Progenitor cell of endocrine pancreas (in vitro differentiated cells): ENCODE measurements around the gene MILR1. TPM values are rescaled to one million over a fixed set of nuclear protein-coding genes. Genes with fewer than 3 reads are reported as not detected.
"Not testable (repeated sequence)": the region's sequence is repeated elsewhere in the genome, so short reads cannot be mapped to it uniquely, and the experiment has no call there.

Source experiments
- DNase-seq: peaks from one replicate; pipeline ENCODE4 v3.0.0; 2021; ENCODE audit warnings: low spot score; ENCODE audit not compliant: unreplicated experiment
- H3K27ac Mint-ChIP-seq: 2 replicates; pipeline ENCODE4 v1.8.0; 2021; ENCODE audit warnings: mild to moderate bottlenecking, moderate library complexity, mixed read lengths
- H3K27me3 Mint-ChIP-seq: 2 replicates; pipeline ENCODE4 v1.8.0; 2021; ENCODE audit warnings: mixed read lengths
- H3K36me3 Mint-ChIP-seq: 2 replicates; pipeline ENCODE4 v1.8.0; 2022; ENCODE audit warnings: mixed read lengths; ENCODE audit not compliant: insufficient read depth
- H3K4me1 Mint-ChIP-seq: 2 replicates; pipeline ENCODE4 v1.8.0; 2021; ENCODE audit warnings: low read depth, mixed read lengths
- H3K4me3 Mint-ChIP-seq: 2 replicates; pipeline ENCODE4 v1.8.0; 2021; ENCODE audit warnings: low read depth, mild to moderate bottlenecking, moderate library complexity, mixed read lengths
- H3K9me3 Mint-ChIP-seq: 2 replicates; pipeline ENCODE4 v1.8.0; 2021; ENCODE audit warnings: low read depth, mixed read lengths
- total RNA-seq: library from RNA; stranded (reverse); gene quantifications from 2 replicates; pipeline ENCODE4 v1.2.1, GENCODE V29; 2021
- TF ChIP-seq, protein P1 (sequence below): fragments of 200-600 bp; sonication (generic); IDR thresholded peaks from one replicate; pipeline ENCODE4 v1.5.0; 2021; ENCODE audit warnings: antibody characterized with exemption, mild to moderate bottlenecking; ENCODE audit not compliant: unreplicated experiment

MILR1 gene
- total RNA-seq, 1 donor from 2014 or later: not detected

GRCh38 chr17:64411999-64412771 is 36.7 kb upstream of the MILR1 start:
- Mint-ChIP-seq H3K4me1 (peaks cover 12% of the 10 kb centered on the region), H3K27me3 (no peaks in the 10 kb centered on the region), H3K27ac (peak overlapping the region; percentile 60), H3K4me3 (peak overlapping the region; percentile 60), H3K36me3 (no peaks in the 10 kb centered on the region), H3K9me3 (no peaks in the 10 kb centered on the region)
- DNase-seq: no peak
- TF ChIP-seq, protein P1, sequence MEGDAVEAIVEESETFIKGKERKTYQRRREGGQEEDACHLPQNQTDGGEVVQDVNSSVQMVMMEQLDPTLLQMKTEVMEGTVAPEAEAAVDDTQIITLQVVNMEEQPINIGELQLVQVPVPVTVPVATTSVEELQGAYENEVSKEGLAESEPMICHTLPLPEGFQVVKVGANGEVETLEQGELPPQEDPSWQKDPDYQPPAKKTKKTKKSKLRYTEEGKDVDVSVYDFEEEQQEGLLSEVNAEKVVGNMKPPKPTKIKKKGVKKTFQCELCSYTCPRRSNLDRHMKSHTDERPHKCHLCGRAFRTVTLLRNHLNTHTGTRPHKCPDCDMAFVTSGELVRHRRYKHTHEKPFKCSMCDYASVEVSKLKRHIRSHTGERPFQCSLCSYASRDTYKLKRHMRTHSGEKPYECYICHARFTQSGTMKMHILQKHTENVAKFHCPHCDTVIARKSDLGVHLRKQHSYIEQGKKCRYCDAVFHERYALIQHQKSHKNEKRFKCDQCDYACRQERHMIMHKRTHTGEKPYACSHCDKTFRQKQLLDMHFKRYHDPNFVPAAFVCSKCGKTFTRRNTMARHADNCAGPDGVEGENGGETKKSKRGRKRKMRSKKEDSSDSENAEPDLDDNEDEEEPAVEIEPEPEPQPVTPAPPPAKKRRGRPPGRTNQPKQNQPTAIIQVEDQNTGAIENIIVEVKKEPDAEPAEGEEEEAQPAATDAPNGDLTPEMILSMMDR: no peak

DNA sequence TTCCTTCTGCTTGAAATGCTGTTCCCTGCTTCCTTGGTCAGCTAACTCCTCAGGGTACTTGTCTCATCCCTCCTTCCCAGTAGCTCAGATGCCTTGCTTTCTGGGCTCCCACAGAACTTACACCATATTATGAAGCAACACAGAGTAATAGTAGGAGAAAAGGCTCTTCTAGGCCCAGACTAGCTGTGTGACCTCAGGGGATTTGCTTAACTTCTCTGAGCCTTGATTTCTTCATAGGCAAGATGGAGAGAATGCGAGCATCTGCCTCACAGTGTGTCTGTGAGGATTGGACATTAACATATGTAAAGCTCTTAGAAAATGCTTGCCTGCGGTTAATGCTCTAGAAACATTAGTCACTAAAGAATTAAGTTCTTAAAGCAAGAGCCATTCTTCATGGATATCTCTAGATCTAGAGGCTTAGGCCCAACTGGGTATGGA is 36.0 kb upstream of the MILR1 start:
- no peaks in the 10 kb centered on the region for H3K27me3 Mint-ChIP-seq
- H3K4me3 Mint-ChIP-seq: no peak overlapping the region
- TF ChIP-seq, protein P1: no peak
- no peaks in the 10 kb centered on the region for H3K9me3 Mint-ChIP-seq
- no peak for DNase-seq
- no peaks in the 10 kb centered on the region for H3K36me3 Mint-ChIP-seq
- H3K4me1 Mint-ChIP-seq: peaks cover 12% of the 10 kb centered on the region
- no peak overlapping the region for H3K27ac Mint-ChIP-seq

DNA sequence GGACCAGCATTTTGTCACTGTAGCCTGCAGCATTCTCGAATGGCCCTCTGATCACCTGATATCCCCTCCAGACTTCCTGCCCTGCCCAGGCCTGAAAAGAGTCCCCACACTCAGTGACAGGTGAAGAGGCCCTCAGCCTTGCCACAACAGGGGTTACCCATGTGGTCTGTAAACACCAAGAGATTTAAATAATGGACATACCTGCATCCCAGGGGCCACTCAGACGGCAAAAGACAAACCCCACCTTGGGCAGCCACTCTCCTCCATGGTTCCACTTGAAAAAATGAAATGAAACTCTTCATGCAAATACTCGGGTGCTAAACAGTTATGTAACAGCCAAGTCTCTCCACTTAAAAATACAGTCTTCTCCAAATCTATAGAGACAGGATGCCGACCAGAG is 35.4 kb upstream of the MILR1 start:
- Mint-ChIP-seq H3K4me1 (peaks cover 12% of the 10 kb centered on the region), H3K27me3 (no peaks in the 10 kb centered on the region), H3K9me3 (no peaks in the 10 kb centered on the region), H3K4me3 (no peak overlapping the region), H3K27ac (no peak overlapping the region), H3K36me3 (no peaks in the 10 kb centered on the region)
- TF ChIP-seq, protein P1: no peak
- no peak for DNase-seq

DNA sequence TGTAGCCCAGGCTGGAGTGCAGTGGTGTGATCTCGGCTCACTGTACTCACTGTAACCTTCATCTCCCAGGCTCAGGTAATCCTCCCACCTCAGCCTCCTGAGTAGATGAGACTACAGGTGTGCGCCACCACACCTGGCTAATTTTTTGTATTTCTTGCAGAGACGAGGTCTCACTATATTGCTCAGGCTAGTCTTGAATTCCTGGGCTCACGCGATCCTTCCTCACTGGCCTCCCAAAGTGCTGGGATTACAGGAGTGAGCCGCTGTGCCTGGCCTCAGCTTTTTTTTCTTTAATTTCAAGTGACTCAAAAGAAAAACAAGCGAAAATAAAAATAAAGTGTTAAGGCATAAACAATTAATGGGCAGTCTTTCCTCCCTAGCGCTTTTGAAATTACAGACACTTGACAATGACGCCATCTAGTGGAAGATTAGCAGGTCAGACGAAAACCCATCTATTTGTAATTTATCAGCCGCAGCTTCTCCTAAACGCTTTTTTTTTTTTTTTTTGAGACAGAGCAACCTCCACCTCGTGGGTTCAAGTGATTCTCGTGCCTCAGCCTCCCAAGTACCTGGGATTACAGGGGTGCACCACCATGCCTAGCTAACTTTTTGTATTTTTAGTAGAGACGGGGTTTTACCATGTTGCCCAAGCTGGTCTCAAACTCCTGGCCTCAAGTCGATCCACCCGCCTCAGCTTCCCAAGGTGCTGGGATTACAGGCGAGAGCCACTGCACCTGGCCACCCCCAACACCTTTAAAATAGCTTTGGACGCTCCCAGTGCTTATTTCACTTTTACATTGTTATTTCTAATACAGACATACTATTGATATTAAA is 30.2 kb upstream of the MILR1 start:
- no peaks in the 10 kb centered on the region for H3K9me3 Mint-ChIP-seq
- no peak overlapping the region for H3K27ac Mint-ChIP-seq
- H3K4me1 Mint-ChIP-seq: no peaks in the 10 kb centered on the region
- TF ChIP-seq, protein P1: peak; percentile 75
- no peaks in the 10 kb centered on the region for H3K27me3 Mint-ChIP-seq
- DNase-seq: no peak
- no peak overlapping the region for H3K4me3 Mint-ChIP-seq
- H3K36me3 Mint-ChIP-seq: no peaks in the 10 kb centered on the region

DNA sequence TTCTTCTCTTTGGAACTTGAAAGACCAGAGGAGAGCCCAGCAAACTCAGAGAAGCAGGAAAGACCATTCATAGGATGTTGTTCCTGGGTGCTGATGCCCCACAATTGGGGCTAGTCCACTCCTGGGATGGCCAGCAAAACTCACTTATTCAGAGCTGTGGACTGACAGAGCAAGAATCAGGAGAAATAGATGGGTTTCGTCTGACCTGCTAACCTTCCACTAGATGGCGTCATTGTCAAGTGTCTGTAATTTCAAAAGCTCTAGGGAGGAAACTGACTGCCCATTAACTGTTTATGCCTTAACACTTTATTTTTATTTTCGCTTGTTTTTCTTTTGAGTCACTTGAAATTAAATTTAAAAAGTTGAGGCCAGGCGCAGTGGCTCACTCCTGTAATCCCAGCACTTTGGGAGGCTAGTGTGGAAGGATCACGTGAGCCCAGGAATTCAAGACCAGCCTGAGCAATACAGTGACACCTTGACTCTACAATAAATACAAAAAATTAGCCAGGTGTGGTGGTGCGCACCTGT is 28.7 kb upstream of the MILR1 start:
- no peaks in the 10 kb centered on the region for H3K27me3 Mint-ChIP-seq
- DNase-seq: no peak

GRCh38 chr17:64422121-64422520 is 26.8 kb upstream of the MILR1 start:
- DNase-seq, H3K27ac Mint-ChIP-seq, H3K36me3 Mint-ChIP-seq, H3K4me3 Mint-ChIP-seq, H3K27me3 Mint-ChIP-seq, H3K4me1 Mint-ChIP-seq, H3K9me3 Mint-ChIP-seq: not testable (repeated sequence)

More for the DNA sequence above, 28.7 kb upstream of the MILR1 start:
- no peak overlapping the region for H3K4me3 Mint-ChIP-seq
- no peaks in the 10 kb centered on the region for H3K9me3 Mint-ChIP-seq
- H3K27ac Mint-ChIP-seq: no peak overlapping the region
- TF ChIP-seq, protein P1: peak; percentile 73
- H3K36me3 Mint-ChIP-seq: no peaks in the 10 kb centered on the region
- H3K4me1 Mint-ChIP-seq: no peaks in the 10 kb centered on the region
